ENCODE data around the gene GNG13.

DNA sequence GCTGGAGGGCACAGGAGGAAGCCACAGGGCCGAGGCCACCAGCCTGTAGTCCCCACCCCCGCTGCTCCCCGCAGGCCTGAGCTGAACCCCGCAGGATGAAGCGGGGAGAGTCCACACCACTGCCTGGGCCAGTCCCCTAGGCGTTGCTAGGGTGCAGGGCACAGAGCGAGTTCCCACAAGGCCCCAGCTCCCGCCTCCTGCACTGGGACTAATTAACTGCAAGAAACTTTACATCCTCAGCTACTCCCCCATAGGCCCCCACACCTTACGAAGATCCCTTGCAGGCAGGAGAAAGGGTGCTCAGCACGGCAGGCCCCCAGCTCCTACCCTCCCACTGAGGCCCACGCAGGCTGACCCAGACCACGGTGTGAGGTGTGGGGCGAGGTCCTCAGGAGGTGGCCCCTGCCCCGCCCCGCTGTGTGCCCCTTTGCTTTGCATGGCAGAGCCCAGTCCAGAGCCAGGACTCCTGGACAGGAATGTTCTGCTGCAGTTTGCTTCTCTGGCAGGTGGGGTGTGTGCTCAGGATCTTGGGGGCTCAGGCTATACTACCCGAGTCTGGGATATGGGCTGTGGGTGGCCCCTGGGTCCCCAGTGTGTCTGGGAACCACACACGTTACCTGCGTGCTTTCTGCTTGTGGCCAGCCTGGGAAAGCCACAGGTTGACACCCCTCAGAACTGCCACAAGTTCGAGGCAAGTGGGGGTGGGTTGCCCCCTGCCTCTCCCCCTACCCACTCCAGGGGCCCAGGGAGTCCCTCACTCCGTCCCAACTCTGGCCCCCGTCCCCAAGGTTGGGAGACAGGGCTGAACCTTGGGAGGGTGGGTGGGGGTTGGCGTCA lies 1.2 kb downstream of the GNG13 start:
- TF ChIP-seq, protein P1, sequence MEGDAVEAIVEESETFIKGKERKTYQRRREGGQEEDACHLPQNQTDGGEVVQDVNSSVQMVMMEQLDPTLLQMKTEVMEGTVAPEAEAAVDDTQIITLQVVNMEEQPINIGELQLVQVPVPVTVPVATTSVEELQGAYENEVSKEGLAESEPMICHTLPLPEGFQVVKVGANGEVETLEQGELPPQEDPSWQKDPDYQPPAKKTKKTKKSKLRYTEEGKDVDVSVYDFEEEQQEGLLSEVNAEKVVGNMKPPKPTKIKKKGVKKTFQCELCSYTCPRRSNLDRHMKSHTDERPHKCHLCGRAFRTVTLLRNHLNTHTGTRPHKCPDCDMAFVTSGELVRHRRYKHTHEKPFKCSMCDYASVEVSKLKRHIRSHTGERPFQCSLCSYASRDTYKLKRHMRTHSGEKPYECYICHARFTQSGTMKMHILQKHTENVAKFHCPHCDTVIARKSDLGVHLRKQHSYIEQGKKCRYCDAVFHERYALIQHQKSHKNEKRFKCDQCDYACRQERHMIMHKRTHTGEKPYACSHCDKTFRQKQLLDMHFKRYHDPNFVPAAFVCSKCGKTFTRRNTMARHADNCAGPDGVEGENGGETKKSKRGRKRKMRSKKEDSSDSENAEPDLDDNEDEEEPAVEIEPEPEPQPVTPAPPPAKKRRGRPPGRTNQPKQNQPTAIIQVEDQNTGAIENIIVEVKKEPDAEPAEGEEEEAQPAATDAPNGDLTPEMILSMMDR (IDR thresholded peaks at IDR 0.05) = no peak
- TF ChIP-seq TCF7L2 (IDR thresholded peaks at IDR 0.05; ENCODE audit: low read depth, low read length) = no peak

Data from Panc1 (cell line).